Measurements from ENCODE around the gene SSR3.

- TF ChIP-seq CTCF (IDR thresholded peaks at IDR 0.05; ENCODE audit: insufficient read depth, low read depth, low read length) (no peak), EZH2 (IDR thresholded peaks at IDR 0.05; ENCODE audit: insufficient read depth, low read length) (no peak)
Measured at GRCh38 chr3:156536524-156537316, 18.2 kb downstream of the SSR3 start.

Data from astrocyte (in vitro differentiated cells and primary cell).